Activated B cell treated with CpG ODN at 0.5 μM for 24 hours (primary cell): ENCODE data around the gene SYNGR1. TPM values are rescaled to one million over a fixed set of nuclear protein-coding genes. Genes with fewer than 3 reads are reported as not detected.

Experiments
- ATAC-seq: fragments of 200-7000 bp; cut with Tn5 transposase; one replicate; pipeline ENCODE4 v1.10.0; 2021; ENCODE audit warnings: low read depth, mild to moderate bottlenecking, moderate library complexity
- CTCF ChIA-PET: fragments of 350-600 bp; sonication (Branson Sonifier 250); formaldehyde crosslinking; loops from one replicate; lab custom pipeline; 2021; ENCODE audit warnings: antibody characterized with exemption; lab: Charles Lee
- POLR2A ChIA-PET: fragments of 350-600 bp; sonication (Branson Sonifier 250); formaldehyde crosslinking; loops from one replicate; lab custom pipeline; 2021; ENCODE audit warnings: antibody characterized with exemption; lab: Charles Lee
- DNase-seq: peaks from one replicate; pipeline ENCODE4 v3.0.0; 2022
- H3K27ac Mint-ChIP-seq: one replicate; pipeline ENCODE4 v1.8.0; 2020; ENCODE audit warnings: mixed read lengths
- H3K27me3 Mint-ChIP-seq: one replicate; pipeline ENCODE4 v1.8.0; 2021; ENCODE audit warnings: mixed read lengths
- H3K36me3 Mint-ChIP-seq: one replicate; pipeline ENCODE4 v1.8.0; 2021; ENCODE audit warnings: low read depth, mixed read lengths
- H3K4me1 Mint-ChIP-seq: one replicate; pipeline ENCODE4 v1.8.0; 2021; ENCODE audit warnings: mixed read lengths
- H3K4me3 Mint-ChIP-seq: one replicate; pipeline ENCODE4 v1.8.0; 2020; ENCODE audit warnings: mild to moderate bottlenecking, mixed read lengths
- H3K9me3 Mint-ChIP-seq: one replicate; pipeline ENCODE4 v1.8.0; 2020; ENCODE audit warnings: mixed read lengths
- intact Hi-C: fragments of 100-400 bp; cut with micrococcal nuclease; formaldehyde crosslinking; loops from one replicate; pipeline ENCODE4 v1.15.1; 2024
- total RNA-seq: library from RNA; stranded (reverse); gene quantifications from 2 replicates; pipeline ENCODE4 v1.2.3, GENCODE V29; 2022
- TF ChIP-seq, protein P1 (sequence below): fragments of 200-600 bp; IDR thresholded peaks from one replicate; pipeline ENCODE4 v1.8.0; 2022; ENCODE audit warnings: antibody characterized with exemption, mild to moderate bottlenecking

Gene SYNGR1
- total RNA-seq, 1 donor from 2014 or later = 11.4 TPM

DNA sequence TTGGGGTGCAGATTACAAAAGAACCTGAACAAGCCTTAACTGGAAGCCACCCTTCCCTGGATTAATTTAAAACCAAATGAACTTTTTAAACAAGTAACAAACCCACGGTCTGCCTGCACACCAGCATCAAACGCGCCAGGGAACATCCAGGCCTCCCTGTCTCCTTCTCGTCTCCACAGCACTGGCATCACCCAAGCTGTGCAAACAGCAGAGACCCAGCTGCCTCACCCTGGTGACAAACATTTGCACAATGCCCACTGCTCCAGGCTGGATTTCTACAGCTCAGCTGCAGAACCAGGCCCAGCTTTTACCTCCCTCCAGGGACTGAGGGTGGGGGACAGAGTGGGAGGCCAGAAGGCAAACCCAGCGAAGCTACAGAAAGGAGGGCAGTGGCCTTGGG, 37.4 kb upstream of the SYNGR1 start:
- Mint-ChIP-seq H3K4me3 (no peak overlapping the region), H3K27me3 (no peaks in the 10 kb centered on the region), H3K36me3 (peaks cover 64% of the 10 kb centered on the region), H3K4me1 (peaks cover 36% of the 10 kb centered on the region), H3K9me3 (no peaks in the 10 kb centered on the region), H3K27ac (no peak overlapping the region)
- CTCF ChIA-PET = interaction anchor here (0.7 to 4.7 kb wide), 3 partner anchors 142 to 443 kb away, joined by 3 to 75 read pairs (median 3); no protein-coding TSS in a partner anchor
- TF ChIP-seq, protein P1, sequence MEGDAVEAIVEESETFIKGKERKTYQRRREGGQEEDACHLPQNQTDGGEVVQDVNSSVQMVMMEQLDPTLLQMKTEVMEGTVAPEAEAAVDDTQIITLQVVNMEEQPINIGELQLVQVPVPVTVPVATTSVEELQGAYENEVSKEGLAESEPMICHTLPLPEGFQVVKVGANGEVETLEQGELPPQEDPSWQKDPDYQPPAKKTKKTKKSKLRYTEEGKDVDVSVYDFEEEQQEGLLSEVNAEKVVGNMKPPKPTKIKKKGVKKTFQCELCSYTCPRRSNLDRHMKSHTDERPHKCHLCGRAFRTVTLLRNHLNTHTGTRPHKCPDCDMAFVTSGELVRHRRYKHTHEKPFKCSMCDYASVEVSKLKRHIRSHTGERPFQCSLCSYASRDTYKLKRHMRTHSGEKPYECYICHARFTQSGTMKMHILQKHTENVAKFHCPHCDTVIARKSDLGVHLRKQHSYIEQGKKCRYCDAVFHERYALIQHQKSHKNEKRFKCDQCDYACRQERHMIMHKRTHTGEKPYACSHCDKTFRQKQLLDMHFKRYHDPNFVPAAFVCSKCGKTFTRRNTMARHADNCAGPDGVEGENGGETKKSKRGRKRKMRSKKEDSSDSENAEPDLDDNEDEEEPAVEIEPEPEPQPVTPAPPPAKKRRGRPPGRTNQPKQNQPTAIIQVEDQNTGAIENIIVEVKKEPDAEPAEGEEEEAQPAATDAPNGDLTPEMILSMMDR = no peak
- intact Hi-C loops = no loop called here
- POLR2A ChIA-PET = interaction anchor here (0.6 to 2.6 kb wide), 4 partner anchors 14 to 157 kb away, joined by 3 to 30 read pairs (median 4); no protein-coding TSS in a partner anchor
- ATAC-seq (no peak), DNase-seq (no peak)

DNA sequence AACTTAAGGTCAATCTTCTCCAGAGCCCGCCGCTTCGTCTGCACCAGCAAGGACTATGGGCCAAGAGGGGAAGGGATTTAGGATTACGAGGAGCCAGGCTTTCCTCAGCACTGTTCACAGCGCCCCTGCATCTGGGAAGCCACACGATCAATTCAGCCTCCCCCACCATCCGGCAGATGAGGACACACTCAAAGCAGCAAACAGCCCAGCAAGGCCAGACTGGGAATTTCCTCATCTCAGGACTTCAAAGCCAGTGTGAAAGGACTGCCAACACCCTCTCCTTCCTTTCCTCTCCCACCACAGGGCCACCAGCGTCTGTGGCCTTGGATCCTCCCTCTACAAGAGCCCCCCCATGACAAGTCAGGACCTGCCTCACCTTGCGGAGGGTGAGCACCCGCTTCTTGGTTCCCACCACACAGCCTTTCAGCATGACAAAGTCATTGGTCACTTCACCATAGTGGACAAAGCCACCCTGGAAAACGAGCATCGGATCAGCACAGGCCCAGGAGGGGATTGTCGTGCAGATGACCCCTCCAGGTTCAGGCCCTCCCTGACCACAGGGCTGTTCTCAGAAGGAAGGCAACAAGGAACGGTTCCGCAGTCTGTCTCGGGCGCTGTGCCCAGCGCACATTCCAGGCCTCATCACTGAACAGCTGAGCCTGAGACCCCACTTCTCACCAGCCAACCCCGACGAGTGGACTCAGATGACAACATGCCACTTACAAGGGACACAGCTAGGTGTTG, 36.4 kb upstream of the SYNGR1 start:
- no peak overlapping the region for H3K4me3 Mint-ChIP-seq

DNA sequence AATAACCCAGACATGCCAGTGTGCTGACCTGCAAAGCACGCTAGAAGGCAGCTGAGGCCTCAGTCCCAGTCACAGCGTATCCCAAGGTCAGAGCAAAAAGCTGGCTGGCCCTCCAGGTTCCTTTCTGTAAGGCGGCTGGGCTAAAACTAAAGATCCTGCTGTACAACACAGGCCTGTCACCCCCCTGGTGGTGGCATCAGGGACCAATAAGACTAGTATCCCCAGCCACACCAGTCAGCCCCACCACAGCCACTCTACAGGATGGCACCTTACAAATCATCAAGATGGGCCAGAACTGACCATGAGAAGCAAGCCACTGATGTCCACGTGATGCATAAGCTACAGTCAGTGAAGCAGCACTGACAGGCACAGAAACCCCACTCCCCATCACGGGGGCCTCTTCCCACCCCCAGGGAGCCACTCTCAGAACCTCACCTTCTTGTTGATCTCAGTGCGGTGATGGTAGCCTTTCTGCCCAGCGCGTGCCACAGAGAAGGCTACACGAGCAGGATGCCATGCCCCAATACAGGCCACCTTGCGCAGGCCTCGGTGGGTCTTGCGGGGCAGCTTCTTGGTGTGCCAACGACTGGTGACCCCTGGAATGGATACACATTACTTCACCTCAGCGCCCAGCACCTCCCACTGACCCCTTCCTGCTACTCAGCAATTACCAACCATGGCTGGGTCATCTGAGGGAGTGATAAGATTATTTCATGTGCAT, 35.4 kb upstream of the SYNGR1 start:
- no peaks in the 10 kb centered on the region for H3K27me3 Mint-ChIP-seq
- peaks cover 49% of the 10 kb centered on the region for H3K4me1 Mint-ChIP-seq
- intact Hi-C loops = no loop called here
- ChIA-PET CTCF (interaction anchor here (0.8 to 6.3 kb wide), 6 partner anchors 11 to 445 kb away, joined by 3 to 62 read pairs (median 4); no protein-coding TSS in a partner anchor), POLR2A (interaction anchor here (1.0 to 1.9 kb wide), 3 partner anchors 37 to 188 kb away, joined by 3 to 9 read pairs (median 3); partner anchors contain the start of gene MIEF1)
- H3K36me3 Mint-ChIP-seq = peaks cover 84% of the 10 kb centered on the region
- no peak for ATAC-seq
- H3K4me3 Mint-ChIP-seq = no peak overlapping the region
- no peaks in the 10 kb centered on the region for H3K9me3 Mint-ChIP-seq
- no peak overlapping the region for H3K27ac Mint-ChIP-seq
- TF ChIP-seq, protein P1 = no peak
- no peak for DNase-seq

More for the DNA sequence above, 36.4 kb upstream of the SYNGR1 start:
- ATAC-seq (no peak), DNase-seq (no peak)
- TF ChIP-seq, protein P1 = no peak
- H3K9me3 Mint-ChIP-seq = no peaks in the 10 kb centered on the region
- H3K27me3 Mint-ChIP-seq = no peaks in the 10 kb centered on the region
- peaks cover 47% of the 10 kb centered on the region for H3K4me1 Mint-ChIP-seq
- ChIA-PET CTCF (interaction anchor here (0.8 to 4.7 kb wide), 3 partner anchors 10 to 444 kb away, joined by 3 to 75 read pairs (median 11); no protein-coding TSS in a partner anchor), POLR2A (interaction anchor here (0.7 to 1.0 kb wide), 2 partner anchors 15 to 189 kb away, joined by 3 to 5 read pairs; partner anchors contain the start of gene MIEF1)
- peak overlapping the region; percentile 30 for H3K27ac Mint-ChIP-seq
- intact Hi-C loops = no loop called here
- peaks cover 74% of the 10 kb centered on the region for H3K36me3 Mint-ChIP-seq

DNA sequence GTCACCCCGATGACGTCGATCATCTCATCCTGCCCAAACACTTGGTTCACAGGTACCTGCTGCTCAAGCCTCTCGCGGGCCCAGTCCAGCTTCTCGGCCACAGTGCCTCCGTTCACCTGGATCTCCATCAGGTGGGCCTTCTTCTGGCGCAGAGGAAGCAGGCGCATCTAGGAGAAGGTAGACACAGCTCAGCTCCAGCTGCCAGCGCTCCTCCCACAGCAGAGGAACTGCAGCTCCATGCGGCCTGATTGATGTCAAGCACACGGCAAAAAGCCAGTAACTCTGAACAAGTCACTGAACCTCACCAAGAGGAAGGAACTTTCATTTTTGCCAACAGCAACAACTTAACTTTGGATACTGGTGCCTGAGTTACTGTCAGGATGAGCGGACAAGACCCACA, 34.4 kb upstream of the SYNGR1 start:
- no peak for DNase-seq
- ATAC-seq = no peak
- no peaks in the 10 kb centered on the region for H3K9me3 Mint-ChIP-seq
- ChIA-PET CTCF (interaction anchor here (1.3 to 6.3 kb wide), 6 partner anchors 13 to 446 kb away, joined by 3 to 62 read pairs (median 8); no protein-coding TSS in a partner anchor), POLR2A (interaction anchor here (0.6 to 6.1 kb wide), 6 partner anchors 15 to 1010 kb away, joined by 3 to 82 read pairs (median 12); partner anchors contain the start of genes ATF4 and TAB1)
- no peaks in the 10 kb centered on the region for H3K27me3 Mint-ChIP-seq
- peaks cover 91% of the 10 kb centered on the region for H3K36me3 Mint-ChIP-seq
- peak overlapping the region; percentile 53 for H3K27ac Mint-ChIP-seq
- TF ChIP-seq, protein P1 = no peak
- H3K4me3 Mint-ChIP-seq = no peak overlapping the region
- peaks cover 51% of the 10 kb centered on the region for H3K4me1 Mint-ChIP-seq
- intact Hi-C loops = loop anchor here (5.0 kb wide), 1 partner anchor 558 kb away; the partner anchor contains the start of gene SUN2
